NCI-H82 (cell line): ENCODE measurements around the gene CLEC1A.

Experiments
- DNase-seq: peaks from one replicate; lab custom pipeline; 2025; lab: John Stamatoyannopoulos, UW

CLEC1A gene

DNA sequence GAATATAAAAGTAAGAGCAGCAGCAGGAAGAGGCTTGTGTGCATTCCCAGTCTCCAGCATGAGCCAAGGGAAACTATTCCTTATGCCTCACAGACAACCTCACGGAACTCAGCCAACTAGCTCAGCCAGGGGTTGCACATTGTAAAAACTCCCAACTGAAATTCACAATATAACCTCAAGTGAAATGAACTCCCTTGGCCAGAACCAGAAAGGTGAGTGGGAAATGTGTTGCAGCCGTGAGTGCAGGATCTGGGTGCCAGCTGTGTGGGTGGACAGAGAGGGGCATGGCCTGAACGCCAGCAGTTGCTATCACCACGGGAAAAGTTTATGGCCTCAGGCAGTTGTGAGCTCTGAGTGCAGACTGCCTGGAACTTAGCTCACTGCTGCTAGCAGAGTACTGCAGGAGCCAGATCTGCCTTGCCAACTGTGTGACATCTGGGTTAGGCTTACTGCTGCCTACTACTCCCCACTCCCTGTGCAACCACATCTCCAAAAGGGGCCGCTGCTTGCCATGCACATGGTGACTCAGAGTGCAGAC, 2.3 kb upstream of the CLEC1A start:
- DNase-seq, result no peak

GRCh38 chr12:10097521-10097920, 1.3 kb downstream of the CLEC1A start:
- no peak for DNase-seq

DNA sequence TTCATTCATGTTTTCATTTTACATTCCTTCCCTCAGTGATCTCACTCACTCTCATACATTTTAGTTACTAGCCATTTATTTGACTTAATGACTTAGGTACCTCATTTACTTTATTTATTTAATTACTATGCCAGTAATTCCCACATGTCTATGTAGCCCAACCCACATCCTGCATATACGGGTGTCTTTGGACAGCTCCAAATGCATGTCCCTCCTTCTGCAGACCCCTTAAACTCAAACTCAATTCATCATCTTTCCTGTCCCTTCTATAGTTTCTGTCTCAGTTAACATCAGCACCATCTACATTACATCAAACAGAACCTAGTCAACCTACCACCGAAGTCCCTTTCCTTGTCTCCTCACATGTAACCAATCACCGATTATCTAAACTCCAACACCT, 2.8 kb downstream of the CLEC1A start:
- DNase-seq, result no peak

DNA sequence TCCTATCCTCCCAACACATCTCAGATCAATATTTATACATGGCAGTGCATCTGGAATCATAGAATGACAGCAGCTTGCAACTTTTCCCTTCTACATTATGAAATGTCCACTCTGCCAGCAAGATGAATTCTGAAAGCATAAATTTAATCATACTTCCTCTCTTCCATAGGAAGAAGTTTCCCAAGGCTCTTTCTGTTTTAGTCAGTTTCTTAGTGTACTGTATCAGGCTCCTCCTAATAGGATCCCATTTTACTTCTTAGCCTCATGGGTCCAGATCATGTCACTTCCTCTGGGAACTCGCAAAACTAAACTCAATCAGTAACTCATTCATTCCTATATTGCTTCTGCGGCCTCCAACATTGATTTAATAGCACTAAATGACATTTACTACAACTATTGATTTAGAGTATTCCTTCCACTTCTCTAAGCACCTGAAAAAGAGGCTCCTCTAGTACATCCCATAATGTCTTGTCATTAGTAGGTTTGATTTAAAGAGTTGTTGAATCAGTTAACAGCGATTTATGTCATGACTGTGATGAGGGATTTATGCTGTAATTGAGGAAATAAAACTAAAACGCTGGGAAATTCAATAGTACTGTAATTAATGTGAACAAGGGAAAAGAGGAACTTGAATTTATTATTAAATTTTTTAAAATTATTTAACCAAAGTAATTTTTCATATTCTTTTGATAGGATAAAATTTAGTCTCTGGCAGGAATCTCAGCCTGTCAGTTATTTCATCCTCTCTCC, 4.0 kb downstream of the CLEC1A start:
- no peak for DNase-seq

GRCh38 chr12:10088955-10089900, 9.6 kb downstream of the CLEC1A start:
- no peak for DNase-seq

DNA sequence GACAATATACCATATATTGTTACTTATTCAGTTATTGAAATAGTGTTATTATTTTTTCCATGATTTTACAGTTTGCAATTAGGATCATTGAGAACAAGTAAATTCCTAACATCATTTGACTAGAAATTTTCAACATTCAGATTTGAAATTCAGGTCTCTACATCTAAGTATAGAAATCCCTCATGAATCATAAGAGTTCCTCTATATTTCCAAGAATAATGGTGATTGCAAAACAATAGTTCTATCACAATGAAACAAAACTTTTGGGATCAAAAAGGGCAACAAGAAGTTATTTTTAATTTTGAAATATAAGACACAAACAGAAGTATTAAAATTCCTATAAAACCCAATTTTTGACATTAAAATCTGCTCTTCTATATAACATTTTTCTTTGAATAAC, 10.8 kb downstream of the CLEC1A start:
- DNase-seq, result no peak

GRCh38 chr12:10086387-10086786, 12.4 kb downstream of the CLEC1A start:
- no peak for DNase-seq

- DNase-seq, result no peak
These were observed 14.1 kb downstream of the CLEC1A start for GRCh38 chr12:10084733-10085132.

GRCh38 chr12:10082117-10082874, 16.5 kb downstream of the CLEC1A start:
- DNase-seq, result peak; percentile 17

DNA sequence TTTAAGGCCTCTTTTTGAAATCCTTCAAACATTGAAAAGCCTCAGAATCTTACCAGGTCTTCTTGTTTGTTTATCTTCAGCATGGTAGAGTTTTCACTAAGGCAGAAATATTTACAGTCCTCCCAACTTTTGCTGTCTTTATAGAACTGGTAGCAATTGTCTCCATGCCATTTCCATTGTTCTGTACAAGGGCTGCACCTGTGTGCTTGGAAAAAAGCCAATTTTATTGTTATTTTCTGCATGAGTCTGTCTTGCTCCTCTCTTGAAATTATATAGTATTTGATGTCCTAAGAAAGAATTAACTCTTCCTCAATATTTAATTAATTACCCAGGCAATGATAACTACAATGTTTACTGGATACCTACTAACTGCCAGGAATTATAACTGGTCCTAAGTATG, 23.3 kb downstream of the CLEC1A start:
- DNase-seq, result no peak

GRCh38 chr12:10073261-10073660, 25.5 kb downstream of the CLEC1A start:
- no peak for DNase-seq

DNA sequence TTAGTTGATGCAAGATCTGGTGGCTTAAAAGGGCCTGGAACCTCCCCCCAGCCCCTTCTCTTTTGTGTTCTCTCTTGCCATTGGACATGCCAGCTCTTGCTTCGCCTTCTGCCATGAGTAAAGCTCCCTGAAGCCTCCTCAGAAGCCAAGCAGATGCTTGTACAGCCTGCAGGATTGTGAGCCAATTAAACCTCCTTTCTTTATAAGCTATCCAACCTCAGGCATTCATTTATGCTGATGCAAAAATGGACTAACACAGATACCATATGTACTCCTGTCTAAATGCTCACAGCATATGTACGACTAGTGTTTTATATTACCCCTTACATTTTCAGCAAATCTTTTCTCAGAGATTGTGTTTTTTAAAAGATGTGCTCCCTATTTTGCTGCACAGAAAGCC, 26.7 kb downstream of the CLEC1A start:
- DNase-seq, result no peak

DNA sequence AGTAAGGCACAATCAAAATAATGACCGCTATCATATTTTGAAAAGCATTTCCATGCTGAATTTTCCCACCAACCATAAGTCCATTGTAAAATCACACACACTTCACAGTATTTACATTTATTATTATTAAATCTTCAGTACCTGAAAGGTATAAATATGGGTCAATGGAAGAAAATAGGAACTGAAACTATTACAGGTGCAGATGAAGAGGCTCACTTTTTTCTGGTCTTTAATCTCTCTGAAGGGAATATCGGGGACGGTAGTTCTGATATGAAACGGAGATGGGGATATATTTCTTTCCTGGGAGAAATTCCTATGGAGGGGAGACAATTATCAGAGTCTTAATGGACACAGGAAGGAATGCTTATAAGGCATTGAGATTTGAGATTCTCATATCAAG, 28.4 kb downstream of the CLEC1A start:
- DNase-seq, result no peak

- DNase-seq, result no peak
These were observed 28.8 kb downstream of the CLEC1A start for GRCh38 chr12:10069976-10070375.

- DNase-seq, result no peak
These were observed 29.7 kb downstream of the CLEC1A start for GRCh38 chr12:10069099-10069498.

DNA sequence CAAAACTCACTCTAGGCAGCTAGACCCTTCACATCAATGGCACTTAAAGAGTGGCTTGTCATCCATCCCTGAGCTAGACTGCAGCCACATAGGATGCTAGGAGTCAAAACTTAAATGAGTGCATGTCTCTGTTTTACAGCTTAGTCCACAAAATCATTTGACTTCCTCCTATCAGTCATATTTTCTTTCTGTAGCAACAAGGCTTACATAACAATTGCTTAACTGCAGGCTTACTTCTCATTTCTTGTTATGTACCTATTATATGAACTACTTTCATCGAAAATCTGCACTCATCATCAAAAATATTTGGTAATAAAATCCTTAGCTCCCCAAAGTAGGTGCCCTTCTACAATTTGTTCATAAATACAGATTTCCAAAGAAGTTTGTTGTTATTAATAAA, 30.1 kb downstream of the CLEC1A start:
- no peak for DNase-seq

- DNase-seq, result no peak
These were observed 30.8 kb downstream of the CLEC1A start for GRCh38 chr12:10067942-10068341.

GRCh38 chr12:10067264-10067663, 31.5 kb downstream of the CLEC1A start:
- no peak for DNase-seq

DNA sequence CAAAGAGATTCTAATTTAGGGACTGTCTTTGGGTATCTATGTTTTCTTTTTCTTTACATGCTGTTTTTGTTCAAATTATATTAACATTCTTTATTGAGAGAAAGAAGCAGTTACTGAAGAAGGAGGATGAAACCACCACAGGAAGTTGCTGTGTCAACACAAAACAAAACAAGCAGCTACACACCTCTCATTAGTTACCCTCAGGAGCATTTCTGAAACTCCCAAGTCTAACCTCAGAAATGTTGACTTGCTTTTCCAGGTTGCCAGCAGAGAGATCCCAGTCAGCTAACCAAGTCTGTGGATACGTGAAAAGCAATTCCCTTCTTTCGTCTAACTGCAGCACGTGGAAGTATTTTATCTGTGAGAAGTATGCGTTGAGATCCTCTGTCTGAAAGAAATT, 33.5 kb downstream of the CLEC1A start:
- no peak for DNase-seq

DNA sequence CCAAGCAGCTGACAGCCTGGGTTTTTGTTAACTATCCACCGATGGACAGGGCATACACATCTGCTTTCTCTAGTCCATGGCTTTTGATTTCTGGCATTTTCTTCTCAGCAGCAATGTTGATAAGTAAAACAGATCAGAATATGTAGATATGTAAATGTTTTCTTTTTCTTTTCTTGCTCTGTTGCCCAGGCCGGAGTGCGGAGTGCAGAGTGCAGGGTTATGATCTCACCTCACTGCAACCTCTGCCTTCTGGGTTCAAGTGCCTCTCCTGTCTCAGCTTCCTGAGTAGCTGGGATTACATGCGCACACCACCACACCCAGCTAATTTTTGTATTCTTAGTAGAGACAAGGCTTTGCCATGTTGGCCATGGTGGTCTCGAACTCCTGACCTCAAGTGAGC, 40.4 kb downstream of the CLEC1A start:
- no peak for DNase-seq

- no peak for DNase-seq
These were observed 46.4 kb downstream of the CLEC1A start for GRCh38 chr12:10052193-10052913.

- no peak for DNase-seq
These were observed 50.3 kb downstream of the CLEC1A start for GRCh38 chr12:10048526-10048925.
